Liver (tissue), 3 donors: ENCODE data around the gene LAMTOR5.

Experiments used
- ATF3 ChIP-seq: IDR thresholded peaks from 2 replicates; pipeline ENCODE4 v1.6.1; 2016; ENCODE audit warnings: antibody characterized with exemption
- CTCF ChIP-seq: fragments of 150-350 bp; IDR thresholded peaks from 2 replicates; pipeline ENCODE4 v1.5.1; 2017; ENCODE audit warnings: improper control_type of control experiment, low read depth, low read length; ENCODE audit not compliant: missing input control
- EGR1 ChIP-seq, 2 donors: IDR thresholded peaks; 2 replicates each; pipeline ENCODE4 v1.6.1; 2016 to 2018; ENCODE audit warnings: antibody characterized with exemption in 2 of 2, low read depth in 2 of 2
- GABPA ChIP-seq, 2 donors: IDR thresholded peaks in 1 of 2; conservative IDR thresholded peaks in 1 of 2; 2 replicates each; pipeline ENCODE4 v1.6.1; 2016; ENCODE audit warnings: antibody characterized with exemption in 2 of 2, mild to moderate bottlenecking in 1 of 2, moderate library complexity in 1 of 2
- HNF4G ChIP-seq: IDR thresholded peaks from 2 replicates; pipeline ENCODE4 v1.6.1; 2016; ENCODE audit warnings: antibody characterized with exemption
- JUND ChIP-seq, 2 donors: IDR thresholded peaks; 2 replicates each; pipeline ENCODE4 v1.6.1; 2016; ENCODE audit warnings: antibody characterized with exemption in 2 of 2
- MAX ChIP-seq: IDR thresholded peaks from 2 replicates; pipeline ENCODE4 v1.6.1; 2016; ENCODE audit warnings: antibody characterized with exemption
- NR2F2 ChIP-seq: IDR thresholded peaks from 2 replicates; pipeline ENCODE4 v1.6.1; 2016; ENCODE audit warnings: antibody characterized with exemption
- RAD21 ChIP-seq, 2 donors: IDR thresholded peaks; 2 replicates each; pipeline ENCODE4 v1.6.1; 2016; ENCODE audit warnings: antibody characterized with exemption in 2 of 2, mild to moderate bottlenecking in 2 of 2
- REST ChIP-seq: IDR thresholded peaks from 2 replicates; pipeline ENCODE4 v1.6.1; 2016; ENCODE audit warnings: antibody characterized with exemption, mild to moderate bottlenecking
- TAF1 ChIP-seq: conservative IDR thresholded peaks from 2 replicates; pipeline ENCODE4 v1.6.1; 2016; ENCODE audit warnings: antibody characterized with exemption, mild to moderate bottlenecking
- YY1 ChIP-seq: IDR thresholded peaks from 2 replicates; pipeline ENCODE4 v1.6.1; 2016; ENCODE audit warnings: antibody characterized with exemption, mild to moderate bottlenecking
- ZBTB33 ChIP-seq: IDR thresholded peaks from 2 replicates; pipeline ENCODE4 v1.6.1; 2016; ENCODE audit warnings: antibody characterized with exemption
- donor health status: healthy.
- donor health status: healthy.

GRCh38 chr1:110438893-110439292 is 31.4 kb upstream of the LAMTOR5 start:
- no peak for TF ChIP-seq CTCF
- no peak for TF ChIP-seq MAX
- TF ChIP-seq REST: no peak
- TF ChIP-seq YY1: no peak
- no peak for TF ChIP-seq ZBTB33
- TF ChIP-seq NR2F2: no peak
- TF ChIP-seq EGR1 (IDR thresholded peaks at IDR 0.05; ENCODE audit: low read depth in 2 of 2): no peak
- no peak for TF ChIP-seq GABPA (IDR thresholded peaks at IDR 0.05 in 1 of 2, conservative IDR thresholded peaks at IDR 0.05 in 1 of 2)
- no peak for TF ChIP-seq HNF4G
- TF ChIP-seq JUND (IDR thresholded peaks at IDR 0.05): no peak
- TF ChIP-seq ATF3: no peak
- no peak for TF ChIP-seq TAF1
- TF ChIP-seq RAD21 (IDR thresholded peaks at IDR 0.05): no peak
